ENCODE measurements around the gene CXXC5.
A peak's percentile ranks its signal among the peaks of the same experiment; 100 is the strongest.

CXXC5 gene

GRCh38 chr5:139695178-139695573 is 47.0 kb downstream of the CXXC5 start:
- DNase-seq: no peak

- no peak for DNase-seq
Measured at GRCh38 chr5:139696167-139696893, 48.2 kb downstream of the CXXC5 start.

- DNase-seq: peak; percentile 50 to 53
Measured at GRCh38 chr5:139696894-139697658, 48.9 kb downstream of the CXXC5 start.

DNA sequence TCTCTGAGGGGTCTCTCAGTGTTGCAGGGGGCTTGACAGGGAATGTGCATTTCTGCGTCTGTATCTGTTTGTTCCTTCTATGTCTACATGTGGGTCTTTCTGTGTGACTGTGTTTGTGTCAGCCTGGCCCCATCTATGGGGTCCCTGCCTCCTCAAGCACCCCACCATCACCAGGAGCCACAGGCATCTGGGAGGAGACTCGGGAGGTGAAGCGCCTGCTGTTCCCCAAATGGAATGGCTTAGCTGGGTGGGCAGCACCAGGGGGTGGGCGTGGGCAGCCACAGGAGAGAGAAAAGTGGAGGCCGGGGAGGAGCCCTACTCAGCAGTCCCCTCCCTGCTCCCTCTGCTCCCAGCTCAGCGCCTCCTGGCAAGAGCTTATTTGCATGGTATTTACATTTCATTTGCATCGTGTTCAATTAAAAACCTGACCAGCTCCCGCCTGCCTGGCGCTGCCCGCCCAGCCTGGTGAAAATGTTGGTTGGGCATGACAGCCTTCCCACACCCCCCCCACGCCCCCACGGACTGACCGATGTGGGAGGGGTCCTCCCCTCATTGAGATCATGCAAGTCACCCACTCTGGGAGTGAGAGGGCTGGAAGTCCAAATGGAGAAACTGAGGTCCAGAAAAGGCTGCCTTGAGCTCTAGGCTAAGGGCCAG is 50.5 kb downstream of the CXXC5 start:
- no peak for DNase-seq

GRCh38 chr5:139699351-139699750 is 51.2 kb downstream of the CXXC5 start:
- no peak for DNase-seq

- no peak for DNase-seq
Measured at GRCh38 chr5:139700711-139701055, 52.5 kb downstream of the CXXC5 start.

DNA sequence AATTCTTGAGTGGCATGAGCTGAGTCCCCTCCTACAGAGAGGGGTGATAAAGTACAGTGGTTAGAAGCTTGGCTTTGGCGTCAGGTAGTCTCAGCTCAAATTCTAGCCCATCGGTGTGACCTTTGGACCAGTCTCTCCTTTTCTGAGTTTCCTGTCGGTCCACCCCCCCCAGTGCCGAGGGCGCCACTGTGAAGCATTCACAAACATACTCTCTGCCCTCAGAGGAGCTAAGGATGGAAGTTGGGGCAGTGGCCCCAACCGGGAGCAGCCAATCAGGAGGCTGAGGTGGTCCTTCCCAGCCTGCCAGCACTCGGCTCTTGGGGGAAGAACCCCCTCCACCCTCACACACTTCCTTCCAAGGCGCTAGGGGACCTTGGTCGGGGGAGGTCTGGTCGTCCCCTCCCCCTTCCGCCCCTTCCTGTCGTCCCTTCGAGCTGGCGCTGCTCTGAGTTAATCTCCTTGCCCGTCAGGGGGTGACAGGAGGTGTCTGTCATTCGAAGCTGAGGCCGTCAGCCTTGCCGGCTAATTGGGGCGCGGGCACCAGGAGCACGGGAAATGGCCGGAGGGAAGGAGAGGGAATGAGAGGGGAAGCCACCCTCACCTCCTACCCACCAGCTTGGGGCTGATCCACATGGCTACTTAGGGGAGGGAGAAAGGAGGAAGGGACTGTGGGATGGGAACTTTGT is 53.0 kb downstream of the CXXC5 start:
- peak; percentile 78 to 84 for DNase-seq

DNA sequence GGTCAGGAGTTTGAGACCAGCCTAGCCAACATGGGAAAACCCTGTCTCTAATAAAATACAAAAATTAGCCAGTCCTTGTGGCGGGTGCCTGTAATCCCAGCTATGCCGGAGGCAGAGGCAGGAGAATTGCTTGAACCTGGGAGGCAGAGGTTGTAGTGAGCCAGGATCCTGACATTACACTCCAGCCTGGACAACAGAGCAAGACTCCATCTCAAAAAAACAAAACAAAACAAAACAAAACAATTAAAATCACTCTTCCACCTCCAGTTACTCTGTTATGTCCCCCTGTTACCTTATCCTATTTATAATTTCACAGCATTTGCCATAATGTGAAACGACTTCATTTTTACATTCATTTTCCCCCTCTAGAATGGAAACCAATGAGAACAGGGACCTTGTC is 54.4 kb downstream of the CXXC5 start:
- no peak for DNase-seq

GRCh38 chr5:139704748-139705147 is 56.6 kb downstream of the CXXC5 start:
- DNase-seq: no peak

- DNase-seq: no peak
Measured at GRCh38 chr5:139705191-139705590, 57.0 kb downstream of the CXXC5 start.

DNA sequence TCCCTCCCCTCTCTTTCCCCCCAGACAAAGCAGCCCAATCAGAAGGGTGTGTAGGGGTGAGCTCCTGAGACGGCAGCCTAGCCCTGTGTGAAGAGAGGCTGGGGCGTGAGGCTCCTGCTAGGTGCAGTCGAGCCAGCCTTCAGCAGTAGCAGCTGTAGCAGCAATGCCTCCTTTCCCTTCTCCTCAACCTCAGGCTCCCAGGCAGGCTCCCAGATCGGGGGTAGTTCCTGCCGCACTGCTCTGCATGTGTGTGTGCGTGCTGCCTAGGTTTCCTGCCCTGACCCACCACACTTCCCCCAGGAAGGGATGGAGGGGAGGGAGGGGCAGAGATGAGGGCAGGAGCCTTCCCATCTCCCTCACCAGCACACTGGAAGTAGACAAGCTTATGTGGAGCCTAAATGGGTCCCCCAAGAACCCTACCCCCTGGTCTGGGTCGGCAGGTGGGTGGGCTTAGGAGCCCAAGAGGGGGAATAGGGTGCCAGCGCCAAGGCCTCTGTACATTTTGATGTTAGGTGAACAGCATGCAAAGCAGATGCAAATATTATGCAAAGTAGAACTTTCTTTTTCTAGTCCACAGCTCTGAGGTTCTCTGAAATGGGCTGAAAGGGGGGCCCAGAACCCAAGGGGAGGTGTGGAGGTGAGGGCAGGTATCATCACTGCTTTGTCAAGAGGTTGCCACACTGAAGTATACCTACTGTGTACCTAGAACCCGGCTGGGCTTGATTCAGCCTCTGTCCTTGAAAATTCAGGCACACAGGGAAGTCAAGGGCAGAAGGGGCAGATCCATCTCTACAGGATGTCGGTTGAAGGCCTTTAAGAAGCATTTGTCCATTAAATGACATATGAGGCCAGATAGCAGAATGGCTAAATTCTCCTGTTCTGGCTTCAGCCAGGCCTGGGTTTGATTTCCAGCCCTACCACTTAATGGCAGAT is 57.8 kb downstream of the CXXC5 start:
- DNase-seq: peak; percentile 82 to 88

- DNase-seq: no peak
Measured at GRCh38 chr5:139707445-139708003, 59.4 kb downstream of the CXXC5 start.

GRCh38 chr5:139708434-139708861 is 60.3 kb downstream of the CXXC5 start:
- DNase-seq: no peak

DNA sequence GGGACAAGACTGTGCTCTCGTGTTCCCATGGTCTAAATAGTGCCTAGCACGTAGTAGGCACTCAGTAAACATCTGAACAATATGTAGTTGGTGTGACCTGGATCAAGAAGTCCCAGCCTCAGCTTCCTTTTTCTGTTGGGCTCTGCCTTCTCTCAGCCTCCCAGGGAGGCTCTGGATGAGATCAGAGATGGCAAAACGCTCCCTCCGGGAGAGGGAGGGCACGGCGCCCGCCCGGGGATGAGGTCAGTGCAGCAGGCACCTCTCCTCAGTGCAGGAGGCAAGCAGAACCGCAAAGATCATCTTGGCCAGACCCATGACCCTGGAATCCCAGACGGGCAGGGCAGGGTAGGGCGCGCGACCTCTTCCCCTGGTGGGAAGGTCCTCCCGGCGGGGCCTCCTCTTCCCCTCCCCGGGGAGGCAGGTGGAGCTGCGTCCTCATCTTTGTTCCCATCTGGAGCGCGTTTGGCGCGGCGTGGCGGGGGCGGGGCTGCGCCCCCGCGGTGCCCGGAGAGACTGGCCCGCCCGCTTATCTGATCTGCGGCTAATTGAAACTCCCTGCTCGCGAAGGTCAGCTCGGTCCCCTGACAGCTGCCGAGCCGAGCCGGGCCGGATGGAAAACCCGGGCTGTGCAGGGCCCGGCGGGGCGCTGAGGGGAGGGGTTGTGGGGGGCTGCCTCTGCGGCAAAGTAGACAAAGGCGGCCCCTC is 60.9 kb downstream of the CXXC5 start:
- DNase-seq: peak; percentile 53 to 62

GRCh38 chr5:139709582-139710318 is 61.6 kb downstream of the CXXC5 start:
- DNase-seq: peak; percentile 65 to 66

GRCh38 chr5:139710319-139711066 is 62.3 kb downstream of the CXXC5 start:
- no peak for DNase-seq

DNA sequence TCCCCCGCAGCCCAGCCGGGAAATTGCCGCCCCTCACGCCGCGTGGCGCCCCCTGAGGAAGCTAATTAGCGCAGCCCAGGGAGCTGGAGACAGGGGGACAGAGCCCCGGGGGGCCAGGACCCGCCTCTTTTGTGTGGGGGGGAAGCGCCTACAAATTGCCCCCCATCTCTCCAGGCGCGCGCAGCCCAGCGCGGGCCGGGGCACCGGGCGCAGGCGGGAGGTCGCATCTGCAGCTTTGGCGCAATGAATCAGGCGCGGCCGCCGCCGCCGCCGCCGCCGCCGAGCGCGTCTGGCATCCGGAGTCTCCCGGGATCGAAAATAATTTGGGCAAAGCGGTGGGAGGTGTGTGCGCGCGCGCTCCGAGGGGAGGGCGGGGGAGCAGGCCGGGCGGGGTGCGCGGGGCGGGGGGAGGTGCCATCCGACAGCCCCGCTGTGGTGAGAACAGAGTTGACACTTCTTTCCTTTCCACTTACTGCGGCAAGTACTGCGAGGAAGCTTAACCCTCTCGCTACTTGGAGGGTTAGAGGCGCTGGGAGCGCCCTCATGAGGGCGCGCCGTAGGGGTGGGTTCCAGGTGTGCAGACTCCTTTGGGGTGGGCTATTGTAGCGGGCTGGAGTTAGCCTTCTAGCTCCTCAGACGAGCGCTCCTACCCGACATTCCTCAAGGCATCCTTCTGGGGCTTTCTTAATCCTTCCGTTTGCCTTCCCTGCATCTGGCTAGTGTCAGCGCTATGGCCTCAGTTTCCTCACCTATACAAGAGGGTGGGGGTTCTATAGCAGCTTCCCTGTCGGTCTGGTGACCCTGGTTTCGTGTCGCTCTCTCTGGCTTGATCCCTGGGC is 63.1 kb downstream of the CXXC5 start:
- DNase-seq: peak; percentile 72 to 87

- DNase-seq: peak; percentile 20 to 36
Measured at GRCh38 chr5:139711906-139712224, 63.7 kb downstream of the CXXC5 start.

- DNase-seq: no peak
Measured at GRCh38 chr5:139712412-139712811, 64.3 kb downstream of the CXXC5 start.
